H1 (cell line): ENCODE measurements around the gene TEDC1. TPM values are rescaled to one million over a fixed set of nuclear protein-coding genes. Genes with fewer than 3 reads are reported as not detected.

ENCODE experiments used
- CTCF ChIA-PET: fragments of 300-600 bp; sonication (Branson Sonifier 250); formaldehyde crosslinking; loops from one replicate; lab custom pipeline; 2021; ENCODE audit not compliant: partially characterized antibody; lab: Charles Lee
- POLR2A ChIA-PET: fragments of 300-600 bp; sonication (Branson Sonifier 250); formaldehyde crosslinking; loops from one replicate; lab custom pipeline; 2021; ENCODE audit warnings: inconsistent platforms; ENCODE audit not compliant: partially characterized antibody; lab: Charles Lee
- DNase-seq, 2 experiments: peaks; one replicate each; pipeline versions ENCODE4 v3.0.0 to v3.0.0-alpha.2; 2010 to 2022; ENCODE audit warnings: low spot score in 2 of 2, low read depth in 1 of 2, mixed read lengths in 1 of 2
- FAIRE-seq: peaks from 2 replicates; lab custom pipeline; 2011; peaks lifted over from hg19 to GRCh38; lab: Jason Lieb, UNC
- H2AFZ ChIP-seq: 2 replicates; pipeline ENCODE4 v1.8.1; 2012; ENCODE audit warnings: low read length, inconsistent platforms
- H2AK5ac ChIP-seq: 2 replicates; pipeline ENCODE4 v1.6.1; 2013; ENCODE audit warnings: low read depth, low read length
- H2BK120ac ChIP-seq: replicated peaks from 2 replicates; pipeline ENCODE3; 2013; ENCODE audit warnings: low read depth, low read length, inconsistent platforms
- H2BK12ac ChIP-seq: 2 replicates; pipeline ENCODE4 v1.6.1; 2013; ENCODE audit warnings: low read depth, low read length
- H2BK15ac ChIP-seq: 2 replicates; pipeline ENCODE4 v1.6.1; 2013; ENCODE audit warnings: low read length
- H2BK20ac ChIP-seq: 2 replicates; pipeline ENCODE4 v1.6.1; 2013; ENCODE audit warnings: low read length
- H2BK5ac ChIP-seq: 2 replicates; pipeline ENCODE4 v1.6.1; 2013; ENCODE audit warnings: low read depth, low read length
- H3K14ac ChIP-seq: 2 replicates; pipeline ENCODE4 v1.6.1; 2013; ENCODE audit warnings: inconsistent platforms; ENCODE audit not compliant: insufficient read length
- H3K18ac ChIP-seq: 2 replicates; pipeline ENCODE4 v1.6.1; 2013; ENCODE audit warnings: low read length; ENCODE audit errors: extremely low read depth
- H3K23ac ChIP-seq: 2 replicates; pipeline ENCODE4 v1.6.1; 2013; ENCODE audit warnings: inconsistent platforms; ENCODE audit not compliant: insufficient read length
- H3K23me2 ChIP-seq: 2 replicates; pipeline ENCODE4 v1.6.1; 2013; ENCODE audit warnings: low read depth, low read length
- H3K27ac ChIP-seq: 2 replicates; pipeline ENCODE4 v1.6.1; 2011; ENCODE audit warnings: low read depth, low read length, inconsistent platforms
- H3K27me3 ChIP-seq, 4 experiments: replicated peaks in 1 of 4; 1 replicate in 1 of 4; 2 replicates in 3 of 4; pipeline versions ENCODE4 v1.6.1 to v1.8.1; 2011 to 2013; ENCODE audit warnings: low read length in 3 of 4, mild to moderate bottlenecking in 3 of 4, inconsistent platforms in 2 of 4, mixed read lengths in 2 of 4, moderate library complexity in 1 of 4; ENCODE audit not compliant: control insufficient read depth in 3 of 4, insufficient read depth in 3 of 4; ENCODE audit errors: extremely low read depth in 1 of 4
- H3K36me3 ChIP-seq, 4 experiments: 2 replicates each; pipeline versions ENCODE4 v1.6.1 to v1.8.1; 2011 to 2013; ENCODE audit warnings: mild to moderate bottlenecking in 4 of 4, low read length in 3 of 4, moderate library complexity in 2 of 4, control low read depth in 1 of 4, inconsistent platforms in 1 of 4; ENCODE audit not compliant: insufficient read depth in 4 of 4, control insufficient read depth in 2 of 4
- H3K4ac ChIP-seq: replicated peaks from 2 replicates; pipeline ENCODE3; 2013; ENCODE audit warnings: low read length, low read depth, mixed read lengths, inconsistent platforms; ENCODE audit not compliant: insufficient read length
- H3K4me1 ChIP-seq, 4 experiments: replicated peaks in 1 of 4; 1 replicate in 1 of 4; 2 replicates in 3 of 4; pipeline versions ENCODE4 v1.6.1 to v1.8.1; 2011 to 2013; ENCODE audit warnings: low read length in 3 of 4, inconsistent platforms in 2 of 4, mixed read lengths in 1 of 4; ENCODE audit not compliant: insufficient read depth in 4 of 4, control insufficient read depth in 3 of 4
- H3K4me2 ChIP-seq, 2 experiments: 2 replicates each; pipeline versions ENCODE4 v1.6.1 to v1.8.1; 2011 to 2013; ENCODE audit warnings: low read depth in 2 of 2, low read length in 2 of 2, control low read depth in 1 of 2, inconsistent platforms in 1 of 2, mild to moderate bottlenecking in 1 of 2; ENCODE audit not compliant: insufficient read depth in 1 of 2
- H3K4me3 ChIP-seq, 4 experiments: fragments of 200-600, 300-600 bp in 1 of 4; sonication (generic), shearing (Covaris generic), sonication (Bioruptor Twin) in 1 of 4; 2 replicates each; pipeline versions ENCODE4 v1.5.1 to v1.8.1; 2011 to 2016; ENCODE audit warnings: low read length in 4 of 4, low read depth in 3 of 4, control low read depth in 2 of 4, inconsistent platforms in 2 of 4, mild to moderate bottlenecking in 2 of 4, mixed read lengths in 1 of 4, moderate library complexity in 1 of 4; ENCODE audit not compliant: insufficient read depth in 2 of 4; ENCODE audit errors: extremely low read depth in 1 of 4
- H3K56ac ChIP-seq: replicated peaks from 2 replicates; pipeline ENCODE3; 2013; ENCODE audit warnings: low read depth, mild to moderate bottlenecking, mixed read lengths, low read length, inconsistent platforms; ENCODE audit not compliant: insufficient read length
- H3K79me1 ChIP-seq: 2 replicates; pipeline ENCODE4 v1.6.1; 2013; ENCODE audit warnings: low read depth, low read length, control low read depth
- H3K79me2 ChIP-seq, 2 experiments: 2 replicates each; pipeline versions ENCODE4 v1.6.1 to v1.8.1; 2012 to 2013; ENCODE audit warnings: low read length in 2 of 2, mild to moderate bottlenecking in 2 of 2, inconsistent platforms in 1 of 2; ENCODE audit not compliant: insufficient read depth in 2 of 2, control insufficient read depth in 1 of 2
- H3K9ac ChIP-seq, 4 experiments: replicated peaks in 1 of 4; 1 replicate in 1 of 4; 2 replicates in 3 of 4; pipeline versions ENCODE4 v1.6.1 to v1.8.1; 2011 to 2013; ENCODE audit warnings: low read depth in 3 of 4, low read length in 3 of 4, control low read depth in 2 of 4, mild to moderate bottlenecking in 2 of 4, moderate library complexity in 2 of 4, inconsistent platforms in 1 of 4; ENCODE audit errors: extremely low read depth in 1 of 4
- H3K9me3 ChIP-seq, 2 experiments: 2 replicates each; pipeline versions ENCODE4 v1.6.1 to v1.8.1; 2012 to 2013; ENCODE audit warnings: mild to moderate bottlenecking in 2 of 2, moderate library complexity in 2 of 2, control low read depth in 1 of 2, inconsistent platforms in 1 of 2, low read depth in 1 of 2, low read length in 1 of 2, mixed read lengths in 1 of 2; ENCODE audit not compliant: insufficient read depth in 2 of 2
- H4K20me1 ChIP-seq, 2 experiments: replicated peaks in 1 of 2; 2 replicates each; pipeline versions ENCODE3 to v1.8.1; 2011 to 2013; ENCODE audit warnings: inconsistent platforms in 2 of 2, low read length in 2 of 2, mild to moderate bottlenecking in 1 of 2; ENCODE audit not compliant: insufficient read depth in 2 of 2, control insufficient read depth in 1 of 2
- H4K5ac ChIP-seq: 2 replicates; pipeline ENCODE4 v1.6.1; 2013; ENCODE audit warnings: low read length, low read depth, mixed read lengths, inconsistent platforms; ENCODE audit not compliant: insufficient read length
- H4K8ac ChIP-seq: 2 replicates; pipeline ENCODE4 v1.8.0; 2013; ENCODE audit warnings: mild to moderate bottlenecking, moderate library complexity, low read length, inconsistent platforms; ENCODE audit not compliant: insufficient read depth; ENCODE audit errors: extremely low read depth
- H4K91ac ChIP-seq: replicated peaks from 2 replicates; pipeline ENCODE3; 2013; ENCODE audit warnings: low read length, mixed read lengths, inconsistent platforms; ENCODE audit not compliant: insufficient read length
- ASH2L ChIP-seq: fragments of 200-600, 300-600 bp; sonication (generic); IDR thresholded peaks from one replicate; pipeline ENCODE4 v1.7.1; 2017; ENCODE audit warnings: low read length
- KDM4A ChIP-seq: IDR thresholded peaks from one replicate; pipeline ENCODE4 v1.7.1; 2012; ENCODE audit warnings: low read depth, mild to moderate bottlenecking, moderate library complexity, low read length, inconsistent platforms; ENCODE audit not compliant: severe bottlenecking
- WGBS, 2 experiments: shearing (Covaris generic) in 1 of 2; methylation state at CpG; one replicate each; pipeline versions ENCODE4 v1.1.6 to v1.1.7; 2013 to 2015; ENCODE audit warnings: low lambda C conversion rate in 2 of 2, mixed read lengths in 2 of 2, inconsistent platforms in 1 of 2, low coverage in 1 of 2, missing lambda C conversion rate in 1 of 2; ENCODE audit not compliant: insufficient replicate concordance in 2 of 2, insufficient coverage in 1 of 2, insufficient read length in 1 of 2; ENCODE audit errors: extremely low coverage in 1 of 2, missing lambda C conversion rate in 1 of 2; 5-methylcytosine and 5-hydroxymethylcytosine counted together
- polyA plus RNA-seq, 7 experiments: library from polyadenylated mRNA; depleted of rRNA in 3 of 7; stranded (reverse) in 5 of 7; unstranded in 2 of 7; fragments of >200 nt in 5 of 7; fragments of 200-250 nt in 2 of 7; gene quantifications; 1 replicate in 5 of 7; 2 replicates in 1 of 7; 4 replicates in 1 of 7; pipeline versions ENCODE4 v1.2.1 to v1.2.3, GENCODE V29; 2011 to 2013; ENCODE audit warnings: missing spikeins in 2 of 7, mixed read lengths in 2 of 7
- total RNA-seq: library from RNA; stranded (reverse); fragmentation: NEBNext Ultra II Directional; extraction: Animal tissue kit (Norgen Biotek cat#: 25700); gene quantifications from 2 replicates; pipeline ENCODE4 v1.2.1, GENCODE V29; 2021

Gene TEDC1
- total and polyA plus RNA-seq, 2 of the 8 experiments (the other 6 are each of a cell fraction or from before 2014, with no cell fraction given) = 5.6 to 14.8 TPM

DNA sequence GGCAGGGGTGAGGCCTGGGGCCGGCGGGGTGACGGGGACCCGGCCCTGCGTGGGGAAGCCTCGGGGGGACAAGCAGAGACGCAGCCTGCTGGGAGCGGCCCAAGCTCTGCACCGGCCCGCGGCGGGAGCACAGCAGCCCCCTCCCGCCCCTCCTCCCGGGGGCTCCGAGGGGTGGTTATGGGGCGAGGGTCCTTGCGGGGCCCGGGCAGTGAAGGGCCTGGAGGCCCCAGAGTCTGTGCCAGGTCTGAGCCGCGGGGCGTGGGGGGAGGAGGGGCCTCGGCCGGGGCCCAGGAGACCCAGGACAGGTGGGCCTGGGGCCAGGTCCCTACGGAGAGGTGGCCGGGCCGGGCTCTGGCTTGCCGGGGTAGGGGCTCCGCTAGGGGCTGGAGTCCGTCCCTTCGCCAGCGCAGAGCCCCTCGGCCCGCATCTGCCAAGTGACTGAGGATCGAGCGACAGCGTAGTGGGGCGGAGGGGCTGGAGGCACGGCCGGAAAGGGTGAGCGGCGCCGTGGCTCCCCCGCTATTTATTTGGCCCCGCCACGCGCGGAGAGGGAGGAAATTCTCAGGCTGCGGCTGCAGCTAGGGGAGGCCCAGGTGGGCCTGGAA lies 35.8 kb downstream of the TEDC1 start:
- Histone ChIP-seq H3K36me3 (no peaks in the 10 kb centered on the region; a peak in 1 of 8 replicates), H3K27ac (no peak overlapping the region), H3K79me1 (no peaks in the 10 kb centered on the region), H4K20me1 (no peaks in the 10 kb centered on the region), H4K91ac (no peak overlapping the region), H3K27me3 (peaks cover 9 to 37% (median 25%) of the 10 kb centered on the region in 4 experiments), H3K4me3 (peak overlapping the region in 2 of 4 experiments; percentile 8 to 57; a peak in 4 of 8 replicates), H4K8ac (peak overlapping the region; percentile 25; the same call in 1 of the 2 replicates), H2BK120ac (no peak overlapping the region), H3K4ac (no peak overlapping the region), H3K23ac (no peak overlapping the region), H3K9me3 (peaks cover 0 to 32% of the 10 kb centered on the region in 2 experiments; a peak in 2 of 4 replicates), H3K4me1 (peaks cover 0 to 4% (median 0%) of the 10 kb centered on the region in 4 experiments; a peak in 3 of 7 replicates), H2BK5ac (no peak overlapping the region), H4K5ac (no peak overlapping the region), H3K56ac (no peak overlapping the region), H2BK20ac (no peak overlapping the region), H3K23me2 (no peaks in the 10 kb centered on the region; the same call in 1 of the 2 replicates), H3K14ac (no peak overlapping the region), H3K79me2 (no peaks in the 10 kb centered on the region), H3K18ac (no peak overlapping the region), H2BK12ac (no peak overlapping the region), H3K4me2 (peak overlapping the region in 1 of 2 experiments; percentile 64), H3K9ac (no peak overlapping the region), H2AFZ (no peak overlapping the region), H2BK15ac (no peak overlapping the region), H2AK5ac (no peak overlapping the region)
- ChIA-PET POLR2A (no interaction called here), CTCF (no interaction called here)
- FAIRE-seq (no peak), DNase-seq (no peak)
- no peak for TF ChIP-seq ASH2L
- peak; percentile 5 for TF ChIP-seq KDM4A
- WGBS, 2 experiments = 67% methylated on average over 18 of the region's 48 CpGs; no CpG with 5 or more reads in 1 of the 2 experiments
